HG03571 (cell line): Measurements from ENCODE around the gene IQCB1.
"Not testable (repeated sequence)": the region's sequence is repeated elsewhere in the genome, so short reads cannot be mapped to it uniquely, and the experiment has no call there.

Experiments used
- ATAC-seq: cut with Tn5 transposase; IDR thresholded peaks from one replicate; pipeline ENCODE4 v1.9.1; 2021; ENCODE audit not compliant: unreplicated experiment

The IQCB1 gene

GRCh38 chr3:121748680-121749275 is 86.1 kb downstream of the IQCB1 start:
- ATAC-seq, result no peak

DNA sequence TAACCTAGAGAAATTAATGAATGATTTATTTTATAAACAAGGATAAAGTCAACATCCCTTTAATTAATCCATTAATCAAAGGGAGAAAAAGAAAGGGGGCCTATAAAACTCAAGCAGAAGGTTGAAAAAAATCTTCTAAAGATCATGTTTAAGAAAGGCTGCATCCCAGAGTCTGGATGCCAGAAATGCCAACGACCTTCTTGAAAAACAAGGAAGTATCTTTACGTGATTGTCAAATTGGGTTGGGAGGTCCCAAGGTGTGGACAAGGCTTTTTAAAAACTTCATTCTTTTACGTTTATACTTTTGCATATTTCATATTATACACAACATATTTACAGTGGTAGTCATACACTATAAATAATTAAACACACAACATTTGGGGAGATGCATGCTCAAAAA is 86.9 kb downstream of the IQCB1 start:
- ATAC-seq, result no peak

DNA sequence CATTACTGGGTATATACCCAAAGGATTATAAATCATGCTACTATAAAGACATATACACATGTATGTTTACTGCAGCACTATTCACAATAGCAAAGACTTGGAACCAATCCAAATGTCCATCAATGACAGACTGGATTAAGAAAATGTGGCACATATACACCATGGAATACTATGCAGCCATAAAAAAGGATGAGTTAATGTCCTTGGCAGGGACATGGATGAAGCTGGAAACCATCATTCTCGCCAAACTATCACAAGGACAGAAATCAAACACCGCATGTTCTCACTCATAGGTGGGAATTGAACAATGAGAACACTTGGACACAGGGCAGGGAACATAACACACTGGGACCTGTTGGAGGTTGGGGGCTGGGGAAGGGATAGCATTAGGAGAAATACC is 91.8 kb downstream of the IQCB1 start:
- not testable (repeated sequence) for ATAC-seq

GRCh38 chr3:121740896-121741295 is 94.0 kb downstream of the IQCB1 start:
- ATAC-seq, result no peak

DNA sequence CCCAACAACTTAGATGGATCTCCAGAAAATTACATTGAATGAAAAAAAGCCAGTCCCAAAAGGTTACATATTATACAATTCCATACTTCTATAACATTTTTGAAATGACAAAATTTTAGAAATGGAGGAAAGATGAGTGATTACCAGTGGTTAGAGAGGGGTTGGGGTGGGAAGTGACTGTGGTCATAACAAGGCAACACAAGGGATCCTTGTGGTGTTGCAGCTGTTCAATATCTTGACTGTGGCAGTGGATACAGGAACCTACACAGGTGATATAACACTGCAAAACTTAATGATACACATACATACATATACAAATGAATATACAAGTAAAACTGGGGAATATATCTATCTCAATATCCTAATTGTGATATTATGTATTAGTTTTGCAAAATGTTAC is 95.0 kb downstream of the IQCB1 start:
- ATAC-seq, result no peak

DNA sequence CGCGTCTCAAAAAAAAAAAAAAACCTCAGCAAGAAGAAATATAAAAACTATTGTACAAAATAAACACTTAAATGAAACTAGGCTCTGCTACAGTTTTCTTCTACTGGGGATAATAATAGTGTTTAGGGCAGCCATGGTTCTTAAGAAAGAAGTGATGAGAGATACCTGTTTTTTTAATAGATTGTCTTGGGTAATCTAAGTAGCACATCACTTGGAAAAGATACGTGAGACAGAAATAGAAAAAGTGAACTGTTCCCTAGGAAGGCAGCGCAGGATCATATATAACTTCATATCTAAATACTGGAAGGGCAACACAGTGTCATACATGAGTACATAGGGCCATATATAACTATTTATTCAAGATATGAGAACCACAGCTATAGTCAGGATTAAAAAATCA is 97.2 kb downstream of the IQCB1 start:
- ATAC-seq, result no peak

DNA sequence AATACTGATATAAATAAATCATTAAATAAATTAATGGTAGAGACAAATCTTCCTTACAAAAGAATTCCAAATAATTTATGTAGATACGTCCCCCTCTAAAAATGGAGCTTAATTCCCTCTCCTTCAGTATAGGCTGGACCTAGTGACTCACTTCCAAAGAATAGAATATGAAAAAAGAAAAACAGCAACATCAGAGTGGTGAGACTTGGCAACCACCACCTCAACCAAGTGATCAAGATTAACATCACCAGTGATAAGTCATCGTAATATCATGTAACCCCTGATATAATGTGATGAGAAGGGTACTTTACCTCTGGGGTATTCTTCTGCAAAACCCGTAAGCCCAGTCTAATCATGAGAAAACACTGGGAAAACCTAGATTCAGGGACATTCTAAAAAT is 98.7 kb downstream of the IQCB1 start:
- ATAC-seq, result no peak

- peak; percentile 98 for ATAC-seq
Observed at GRCh38 chr3:121735047-121735696, 99.7 kb downstream of the IQCB1 start.

DNA sequence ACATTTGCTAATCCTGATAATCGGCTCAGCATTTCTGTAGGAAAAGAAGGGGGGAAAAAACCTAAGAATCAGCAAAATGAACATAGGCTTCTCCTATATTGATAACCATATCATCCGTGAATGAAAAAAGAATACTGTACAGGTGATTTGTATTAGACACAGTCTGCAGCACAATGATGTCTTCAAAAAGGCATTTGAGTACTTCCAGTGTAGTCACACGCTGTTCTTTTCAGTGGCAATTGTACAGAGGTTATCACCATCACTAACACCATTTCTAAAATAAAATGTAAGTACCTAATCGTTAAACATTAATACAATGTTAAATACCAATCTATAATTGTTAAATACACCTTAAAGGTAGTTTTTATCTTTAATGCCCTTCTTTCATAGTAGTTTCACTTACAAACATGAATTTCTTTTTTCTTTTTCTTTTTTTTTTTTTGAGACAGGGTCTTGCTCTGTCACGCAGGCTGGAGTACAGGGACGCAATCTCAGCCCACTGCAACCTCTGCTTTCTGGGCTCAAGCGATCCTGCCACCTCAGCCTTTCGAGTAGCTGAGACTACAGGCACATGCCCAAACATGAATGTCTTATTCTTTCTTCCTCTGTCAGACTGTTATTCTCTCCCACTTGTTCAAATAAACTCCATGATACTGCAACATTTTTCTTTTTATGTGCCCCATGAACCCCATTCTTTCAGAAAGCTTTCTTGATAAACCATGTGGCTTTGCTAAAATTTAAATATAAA is 103.7 kb downstream of the IQCB1 start:
- ATAC-seq, result no peak

DNA sequence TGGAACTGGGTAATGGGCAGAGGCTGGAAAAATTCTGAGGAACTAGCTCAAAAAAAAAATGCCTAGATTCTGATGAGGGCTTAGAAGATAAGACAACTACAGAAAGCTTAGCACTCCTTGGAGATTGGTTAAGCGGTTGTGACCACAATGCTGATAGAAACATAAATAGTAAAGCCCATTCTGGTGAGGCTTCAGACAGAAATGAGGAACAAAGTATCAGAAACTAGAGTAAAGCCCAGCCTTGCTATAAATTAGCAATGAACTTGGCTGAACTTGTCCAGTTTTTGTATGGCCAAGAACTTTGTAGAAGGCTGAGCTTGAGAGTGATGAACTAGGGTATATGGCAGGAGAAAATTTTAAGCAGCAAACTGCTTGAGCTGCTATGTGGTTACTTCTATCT is 110.7 kb downstream of the IQCB1 start:
- ATAC-seq, result peak; percentile 82

DNA sequence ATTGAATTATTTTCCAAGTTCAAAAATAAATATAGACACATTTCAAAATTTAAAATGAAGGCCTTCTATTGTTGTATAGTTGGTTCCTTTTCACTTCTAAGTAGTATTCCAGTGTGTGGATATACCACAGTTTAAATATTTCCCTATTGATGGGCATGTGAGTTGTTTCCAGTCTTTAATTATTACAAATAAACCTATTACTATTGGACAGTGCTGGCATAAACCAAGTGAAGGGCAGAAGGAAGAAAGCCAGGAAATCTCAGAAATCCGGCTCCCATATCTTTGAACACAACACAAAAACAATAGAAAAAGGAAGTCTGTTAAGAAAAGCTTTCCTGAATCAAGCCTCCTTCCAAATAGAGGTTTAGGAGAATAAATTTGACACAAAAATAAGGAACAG is 111.4 kb downstream of the IQCB1 start:
- ATAC-seq, result no peak

GRCh38 chr3:121722411-121722810 is 112.4 kb downstream of the IQCB1 start:
- no peak for ATAC-seq

- ATAC-seq, result no peak
Observed at GRCh38 chr3:121720163-121720562, 114.7 kb downstream of the IQCB1 start.
